Measurements from ENCODE around the gene FCER2.

The FCER2 gene

GRCh38 chr19:7652061-7652641, 49.8 kb downstream of the FCER2 start:
- Histone ChIP-seq H4K20me1 (ENCODE audit: insufficient read depth, low read length) (no peaks in the 10 kb centered on the region), H2AFZ (ENCODE audit: low read depth, low read length) (peak overlapping the region; percentile 77), H3K79me2 (ENCODE audit: insufficient read depth, low read length) (no peaks in the 10 kb centered on the region), H3K27ac (ENCODE audit: low read length) (peak overlapping the region; percentile 58), H3K27me3 (ENCODE audit: insufficient read depth, low read length, poor library complexity) (no peaks in the 10 kb centered on the region), H3K9ac (ENCODE audit: low read depth, low read length) (peak overlapping the region; percentile 42), H3K4me3 (ENCODE audit: low read depth in 1 of 2, low read length in 2 of 2) (peak overlapping the region in 1 of 2 experiments; percentile 37; a peak in 2 of 4 replicates), H3K9me3 (ENCODE audit: insufficient read depth, low read length, severe bottlenecking) (no peaks in the 10 kb centered on the region), H3K4me2 (ENCODE audit: insufficient read depth, low read length) (peak overlapping the region; percentile 63), H3K4me1 (ENCODE audit: insufficient read depth, low read length) (peaks cover 5% of the 10 kb centered on the region), H3K36me3 (ENCODE audit: insufficient read depth, low read length) (no peaks in the 10 kb centered on the region)
- TF ChIP-seq, protein P1, sequence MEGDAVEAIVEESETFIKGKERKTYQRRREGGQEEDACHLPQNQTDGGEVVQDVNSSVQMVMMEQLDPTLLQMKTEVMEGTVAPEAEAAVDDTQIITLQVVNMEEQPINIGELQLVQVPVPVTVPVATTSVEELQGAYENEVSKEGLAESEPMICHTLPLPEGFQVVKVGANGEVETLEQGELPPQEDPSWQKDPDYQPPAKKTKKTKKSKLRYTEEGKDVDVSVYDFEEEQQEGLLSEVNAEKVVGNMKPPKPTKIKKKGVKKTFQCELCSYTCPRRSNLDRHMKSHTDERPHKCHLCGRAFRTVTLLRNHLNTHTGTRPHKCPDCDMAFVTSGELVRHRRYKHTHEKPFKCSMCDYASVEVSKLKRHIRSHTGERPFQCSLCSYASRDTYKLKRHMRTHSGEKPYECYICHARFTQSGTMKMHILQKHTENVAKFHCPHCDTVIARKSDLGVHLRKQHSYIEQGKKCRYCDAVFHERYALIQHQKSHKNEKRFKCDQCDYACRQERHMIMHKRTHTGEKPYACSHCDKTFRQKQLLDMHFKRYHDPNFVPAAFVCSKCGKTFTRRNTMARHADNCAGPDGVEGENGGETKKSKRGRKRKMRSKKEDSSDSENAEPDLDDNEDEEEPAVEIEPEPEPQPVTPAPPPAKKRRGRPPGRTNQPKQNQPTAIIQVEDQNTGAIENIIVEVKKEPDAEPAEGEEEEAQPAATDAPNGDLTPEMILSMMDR (IDR thresholded peaks at IDR 0.05; ENCODE audit: borderline replicate concordance, extremely low read depth, low read length, poor library complexity, severe bottlenecking): peak; percentile 97
- no peak for TF ChIP-seq EZH2 (IDR thresholded peaks at IDR 0.05; ENCODE audit: borderline replicate concordance, low read depth, low read length, severe bottlenecking)
- DNase-seq (peak; percentile 89), ATAC-seq (ENCODE audit: insufficient read depth, low read depth) (peak; percentile 96)

- no peaks in the 10 kb centered on the region for H3K27me3 ChIP-seq (ENCODE audit: insufficient read depth, low read length, poor library complexity)
- H3K4me1 ChIP-seq (ENCODE audit: insufficient read depth, low read length): peaks cover 5% of the 10 kb centered on the region
- DNase-seq: no peak
- no peak overlapping the region for H3K4me2 ChIP-seq (ENCODE audit: insufficient read depth, low read length)
- no peak overlapping the region for H2AFZ ChIP-seq (ENCODE audit: low read depth, low read length)
- no peaks in the 10 kb centered on the region for H3K36me3 ChIP-seq (ENCODE audit: insufficient read depth, low read length)
- no peak for ATAC-seq (ENCODE audit: insufficient read depth, low read depth)
- no peaks in the 10 kb centered on the region for H3K9me3 ChIP-seq (ENCODE audit: insufficient read depth, low read length, severe bottlenecking)
- H3K79me2 ChIP-seq (ENCODE audit: insufficient read depth, low read length): no peaks in the 10 kb centered on the region
- TF ChIP-seq, protein P1 (IDR thresholded peaks at IDR 0.05; ENCODE audit: borderline replicate concordance, extremely low read depth, low read length, poor library complexity, severe bottlenecking): no peak
- TF ChIP-seq EZH2 (IDR thresholded peaks at IDR 0.05; ENCODE audit: borderline replicate concordance, low read depth, low read length, severe bottlenecking): no peak
- H3K27ac ChIP-seq (ENCODE audit: low read length): no peak overlapping the region
- H3K9ac ChIP-seq (ENCODE audit: low read depth, low read length): no peak overlapping the region
- no peaks in the 10 kb centered on the region for H4K20me1 ChIP-seq (ENCODE audit: insufficient read depth, low read length)
- H3K4me3 ChIP-seq (ENCODE audit: low read depth in 1 of 2, low read length in 2 of 2): no peak overlapping the region
Measured at GRCh38 chr19:7650148-7650547, 51.8 kb downstream of the FCER2 start.

DNA sequence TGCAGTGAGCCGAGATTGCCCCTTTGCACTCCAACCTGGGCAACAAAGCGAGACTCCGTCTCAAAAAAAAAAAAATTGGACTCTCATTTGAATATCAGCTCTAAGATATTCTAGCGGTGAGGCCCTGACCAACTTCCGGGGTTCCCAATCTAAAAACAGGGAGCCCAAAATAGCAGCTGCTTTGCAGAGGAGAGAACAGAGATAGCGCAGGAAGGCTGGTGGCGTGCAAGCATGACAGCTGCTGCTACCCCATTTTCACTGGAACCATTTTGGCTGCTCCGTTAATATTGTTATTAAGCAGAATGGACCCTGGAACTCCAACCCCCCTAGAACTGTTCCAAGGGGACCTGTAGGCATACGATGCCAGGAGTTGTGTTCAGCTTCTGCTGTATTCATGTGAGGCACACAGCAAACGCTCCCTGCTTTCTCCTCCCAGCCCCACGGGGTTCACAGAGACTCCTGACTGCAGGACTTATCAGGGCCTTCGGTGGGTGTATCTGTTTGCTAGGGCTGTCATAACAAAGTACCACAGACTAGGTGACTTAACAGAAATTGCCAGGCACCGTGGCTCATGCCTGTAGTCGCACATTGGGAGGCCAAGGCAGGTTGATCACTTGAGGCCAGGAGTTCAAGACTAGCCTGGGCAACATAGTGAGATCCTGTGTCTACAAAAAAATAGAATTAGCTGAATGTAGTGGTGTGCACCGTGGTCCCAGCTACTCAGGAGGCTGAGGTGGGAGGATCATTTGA, 53.5 kb downstream of the FCER2 start:
- H3K4me2 ChIP-seq (ENCODE audit: insufficient read depth, low read length): no peak overlapping the region
- no peaks in the 10 kb centered on the region for H4K20me1 ChIP-seq (ENCODE audit: insufficient read depth, low read length)
- H3K9me3 ChIP-seq (ENCODE audit: insufficient read depth, low read length, severe bottlenecking): no peaks in the 10 kb centered on the region
- no peak overlapping the region for H3K4me3 ChIP-seq (ENCODE audit: low read depth in 1 of 2, low read length in 2 of 2)
- TF ChIP-seq EZH2 (IDR thresholded peaks at IDR 0.05; ENCODE audit: borderline replicate concordance, low read depth, low read length, severe bottlenecking): no peak
- TF ChIP-seq, protein P1 (IDR thresholded peaks at IDR 0.05; ENCODE audit: borderline replicate concordance, extremely low read depth, low read length, poor library complexity, severe bottlenecking): no peak
- ATAC-seq (ENCODE audit: insufficient read depth, low read depth) (no peak), DNase-seq (no peak)
- no peak overlapping the region for H3K27ac ChIP-seq (ENCODE audit: low read length)
- peaks cover 5% of the 10 kb centered on the region for H3K4me1 ChIP-seq (ENCODE audit: insufficient read depth, low read length)
- no peak overlapping the region for H3K9ac ChIP-seq (ENCODE audit: low read depth, low read length)
- H2AFZ ChIP-seq (ENCODE audit: low read depth, low read length): no peak overlapping the region
- no peaks in the 10 kb centered on the region for H3K36me3 ChIP-seq (ENCODE audit: insufficient read depth, low read length)
- no peaks in the 10 kb centered on the region for H3K79me2 ChIP-seq (ENCODE audit: insufficient read depth, low read length)
- no peaks in the 10 kb centered on the region for H3K27me3 ChIP-seq (ENCODE audit: insufficient read depth, low read length, poor library complexity)
